Measurements from ENCODE around the gene PTGES3.
"Not testable (repeated sequence)": the region's sequence is repeated elsewhere in the genome, so short reads cannot be mapped to it uniquely, and the experiment has no call there.

The PTGES3 gene

DNA sequence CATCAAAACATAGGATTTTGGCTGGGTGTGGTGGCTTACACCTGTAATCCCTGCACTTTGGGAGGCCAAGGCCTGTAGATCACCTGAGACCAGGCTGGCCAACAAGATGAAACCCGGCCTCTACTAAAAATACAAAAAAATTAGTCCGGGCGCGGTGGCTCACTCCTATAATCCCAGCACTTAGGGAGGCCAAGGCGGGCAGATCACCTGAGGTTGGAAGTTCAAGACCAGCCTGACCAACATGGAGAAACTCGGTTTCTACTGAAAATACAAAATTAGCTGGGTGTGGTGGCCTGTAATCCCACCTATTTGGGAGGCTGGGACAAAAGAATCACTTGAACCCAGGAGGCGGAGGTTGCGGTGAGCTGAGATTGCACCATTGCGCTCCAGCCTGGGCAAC, 40.1 kb downstream of the PTGES3 start:
- DNase-seq = not testable (repeated sequence)

DNA sequence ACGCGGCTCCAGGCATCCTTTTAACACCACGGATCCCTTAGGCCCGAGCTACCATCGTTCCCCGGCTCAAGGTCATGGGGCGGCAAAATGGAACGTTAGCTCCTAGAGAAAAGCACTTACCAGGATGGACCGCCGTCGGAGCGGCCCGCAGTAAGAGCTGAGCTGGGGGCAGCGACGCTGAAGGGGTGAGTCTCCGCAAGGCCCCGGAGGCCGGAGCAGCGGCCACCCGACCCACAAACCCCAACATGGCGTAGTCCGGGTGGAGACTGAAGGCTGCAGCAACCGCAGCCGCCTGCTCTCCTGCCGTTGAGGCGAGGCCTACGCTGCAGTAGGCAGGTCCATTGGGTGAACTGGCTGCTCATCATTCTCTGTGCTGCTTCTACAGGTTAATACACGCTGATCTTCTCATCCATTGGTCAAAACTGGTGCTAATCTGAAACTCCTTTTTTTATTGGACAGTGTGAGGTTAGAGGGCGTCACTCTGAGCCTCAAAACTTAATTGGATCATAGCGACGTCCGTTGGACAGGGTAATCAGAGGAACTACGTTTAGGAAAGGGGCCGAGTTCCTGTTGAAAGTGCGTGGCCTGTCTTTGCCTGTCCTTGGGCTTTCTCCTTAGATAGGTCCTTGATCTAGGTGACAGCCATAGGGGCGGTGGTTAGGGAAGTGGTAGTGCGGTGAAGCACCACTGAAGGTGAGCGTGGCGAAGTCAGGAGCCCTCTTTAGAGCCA, 42.2 kb downstream of the PTGES3 start, which contains the start of gene ATP5F1B:
Gene ATP5F1B, minus strand, starts transcription at position 268 of the 730 bp plus-strand sequence. Its CDS starts 21 bp downstream, at position 247.
- DNase-seq = peak; percentile 91

DNA sequence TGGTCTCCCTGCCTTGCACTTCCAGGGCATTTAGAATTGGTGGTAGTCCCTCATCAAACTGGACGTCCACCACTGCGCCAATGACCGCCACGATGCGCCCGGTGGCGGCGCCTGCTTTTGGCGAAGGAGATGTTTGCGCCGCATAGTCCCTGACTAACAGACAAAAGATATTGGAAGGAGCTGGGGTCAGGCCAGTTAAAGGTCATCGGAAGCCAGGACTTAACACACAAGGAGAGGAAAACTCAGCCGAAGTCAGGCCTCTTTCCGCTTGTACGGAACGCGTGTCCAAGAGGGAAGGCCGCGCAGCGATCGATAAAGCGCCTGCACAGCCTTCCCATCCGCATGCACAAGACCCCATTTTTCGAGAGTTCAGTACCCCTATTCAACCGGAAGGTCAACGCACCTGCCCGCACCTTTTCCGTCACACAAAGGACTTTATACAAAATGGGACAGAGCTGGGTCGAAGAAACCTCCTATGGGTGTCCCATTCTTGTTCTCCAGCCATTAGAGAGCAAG, 42.8 kb downstream of the PTGES3 start:
- DNase-seq = peak; percentile 34

DNA sequence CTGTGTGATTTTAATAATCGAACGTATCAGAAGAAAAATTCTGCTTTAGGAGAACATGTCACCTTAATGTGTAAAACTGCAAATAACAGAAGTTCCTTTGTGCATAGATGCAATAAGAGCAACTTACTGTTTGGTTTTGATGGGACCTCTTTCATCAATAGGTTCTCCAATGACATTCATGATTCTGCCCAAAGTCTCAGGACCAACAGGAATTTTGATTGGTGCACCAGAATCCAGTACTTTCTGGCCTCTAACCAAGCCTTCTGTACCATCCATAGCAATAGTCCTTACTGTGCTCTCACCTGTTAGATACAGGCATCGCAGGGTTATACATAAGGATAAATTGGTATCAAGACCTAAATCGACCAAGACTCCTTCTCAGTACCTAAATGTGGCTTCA, 43.4 kb downstream of the PTGES3 start:
- no peak for DNase-seq

DNA sequence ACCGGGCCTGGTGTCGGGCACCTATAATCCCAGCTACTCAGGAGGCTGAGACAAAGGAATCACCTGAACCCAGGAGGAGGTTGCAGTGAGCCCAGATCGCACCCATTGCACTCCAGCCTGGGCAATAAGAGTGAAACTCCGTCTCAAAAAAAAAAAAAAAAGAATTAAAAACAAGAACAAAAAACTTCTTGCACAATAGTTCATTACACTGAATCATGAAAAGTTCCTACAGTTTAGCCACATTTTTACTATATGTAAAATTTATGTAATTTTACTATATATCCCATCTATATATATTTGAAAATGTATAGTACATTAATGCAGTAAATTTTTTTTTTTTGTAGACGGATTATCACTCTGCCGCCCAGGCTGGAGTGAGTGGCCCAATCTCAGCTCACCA, 46.9 kb downstream of the PTGES3 start:
- no peak for DNase-seq

DNA sequence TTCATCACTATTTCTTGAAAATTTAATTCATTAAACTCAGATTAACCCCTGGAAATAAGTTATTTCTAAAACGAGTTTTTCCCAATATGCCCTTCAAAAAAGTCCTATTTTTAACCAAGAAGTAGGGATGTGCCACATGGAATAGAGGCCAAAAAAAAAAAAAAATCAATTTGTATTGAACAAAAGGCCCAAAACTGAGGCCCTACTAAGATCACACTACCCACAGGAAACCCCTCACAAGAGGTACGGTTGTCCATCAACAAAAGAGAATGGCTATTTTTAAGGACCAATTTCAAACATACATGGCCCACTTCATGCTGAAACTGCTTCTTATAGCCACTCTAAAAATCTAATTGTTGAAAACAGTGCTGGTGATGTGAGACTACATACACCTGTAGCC, 50.5 kb downstream of the PTGES3 start:
- no peak for DNase-seq

DNA sequence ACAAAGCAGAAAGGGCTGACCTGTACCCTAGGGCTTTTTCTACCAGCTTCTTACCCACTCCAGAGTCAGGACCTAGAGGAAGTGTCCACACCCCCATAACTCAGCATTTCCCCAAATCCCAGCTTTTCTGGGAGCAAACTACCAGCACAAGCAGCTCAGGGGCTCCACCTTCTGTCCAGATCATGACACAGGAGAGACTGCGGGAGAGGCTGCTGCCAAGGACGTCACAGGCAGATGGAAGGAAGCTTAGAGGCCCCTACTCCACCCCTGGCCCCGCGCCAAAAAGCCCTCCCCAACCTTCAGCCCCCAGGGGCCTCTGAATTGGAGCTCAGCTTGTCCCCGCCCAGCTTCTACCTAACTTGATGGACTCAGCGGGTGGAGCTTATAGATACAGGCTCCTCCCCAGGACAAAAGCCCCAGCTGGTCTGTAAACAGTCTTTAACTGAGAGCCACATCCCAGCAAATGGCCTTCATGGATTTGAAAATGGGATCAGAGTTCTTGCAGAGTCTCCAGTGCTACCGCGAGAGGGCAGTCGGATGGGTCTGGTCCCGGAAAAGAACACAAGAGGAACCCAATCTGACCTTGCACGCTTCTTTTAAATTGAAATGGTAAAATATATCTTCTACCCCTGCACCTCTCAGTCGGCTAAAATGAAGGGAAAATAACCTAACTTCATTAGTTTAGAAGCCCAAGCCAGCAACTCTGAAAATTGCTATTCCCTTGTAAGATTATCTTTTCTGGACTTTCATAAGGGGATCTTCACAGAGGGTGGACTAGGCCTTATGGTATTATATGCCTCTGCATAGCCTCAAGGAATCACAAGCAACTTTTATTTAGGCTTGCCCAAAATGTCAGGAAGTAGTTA, 51.2 kb downstream of the PTGES3 start:
- DNase-seq = peak; percentile 97

DNA sequence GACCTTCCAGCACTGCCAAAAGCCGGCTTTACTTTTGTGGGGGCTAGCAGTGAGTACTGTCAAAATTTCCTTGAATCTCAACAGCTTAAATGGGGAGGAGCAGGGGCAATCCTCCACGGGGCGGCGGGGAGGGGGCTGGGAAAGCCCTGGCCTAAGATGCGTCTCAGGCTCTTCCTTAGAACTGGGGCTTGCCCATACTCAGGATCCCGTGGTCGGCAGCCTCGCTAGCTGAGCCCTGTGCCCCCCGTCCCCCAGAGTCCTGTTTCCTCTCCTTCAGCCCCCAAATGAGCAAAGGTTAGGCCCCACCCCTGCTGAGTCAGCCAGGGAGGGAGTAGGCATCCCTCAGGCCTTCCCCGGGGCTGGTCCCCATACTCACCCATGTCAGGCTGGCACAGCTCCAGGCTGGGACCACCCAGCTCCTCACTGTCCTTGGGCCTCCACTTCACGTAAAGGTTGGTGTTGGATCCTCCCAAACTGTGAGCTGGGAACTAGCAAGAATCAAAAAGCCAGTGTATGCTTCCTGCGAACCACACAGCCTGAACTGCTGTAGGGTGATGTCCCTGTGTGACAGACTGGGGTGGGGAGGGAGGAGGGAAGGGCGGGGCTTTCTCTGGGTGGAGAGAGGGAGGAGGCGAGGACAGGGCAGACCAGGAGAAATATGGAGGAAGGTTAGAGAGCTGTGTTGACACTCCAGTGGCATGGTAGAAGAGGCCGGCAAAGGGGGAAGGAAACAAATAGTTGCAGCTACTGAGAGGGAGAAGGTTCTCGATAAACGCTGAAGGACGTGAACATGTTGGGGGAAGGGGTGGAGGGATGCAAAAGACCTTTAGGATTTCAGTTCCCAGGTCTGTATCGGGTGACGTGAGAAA, 52.0 kb downstream of the PTGES3 start:
- DNase-seq = peak; percentile 88

DNA sequence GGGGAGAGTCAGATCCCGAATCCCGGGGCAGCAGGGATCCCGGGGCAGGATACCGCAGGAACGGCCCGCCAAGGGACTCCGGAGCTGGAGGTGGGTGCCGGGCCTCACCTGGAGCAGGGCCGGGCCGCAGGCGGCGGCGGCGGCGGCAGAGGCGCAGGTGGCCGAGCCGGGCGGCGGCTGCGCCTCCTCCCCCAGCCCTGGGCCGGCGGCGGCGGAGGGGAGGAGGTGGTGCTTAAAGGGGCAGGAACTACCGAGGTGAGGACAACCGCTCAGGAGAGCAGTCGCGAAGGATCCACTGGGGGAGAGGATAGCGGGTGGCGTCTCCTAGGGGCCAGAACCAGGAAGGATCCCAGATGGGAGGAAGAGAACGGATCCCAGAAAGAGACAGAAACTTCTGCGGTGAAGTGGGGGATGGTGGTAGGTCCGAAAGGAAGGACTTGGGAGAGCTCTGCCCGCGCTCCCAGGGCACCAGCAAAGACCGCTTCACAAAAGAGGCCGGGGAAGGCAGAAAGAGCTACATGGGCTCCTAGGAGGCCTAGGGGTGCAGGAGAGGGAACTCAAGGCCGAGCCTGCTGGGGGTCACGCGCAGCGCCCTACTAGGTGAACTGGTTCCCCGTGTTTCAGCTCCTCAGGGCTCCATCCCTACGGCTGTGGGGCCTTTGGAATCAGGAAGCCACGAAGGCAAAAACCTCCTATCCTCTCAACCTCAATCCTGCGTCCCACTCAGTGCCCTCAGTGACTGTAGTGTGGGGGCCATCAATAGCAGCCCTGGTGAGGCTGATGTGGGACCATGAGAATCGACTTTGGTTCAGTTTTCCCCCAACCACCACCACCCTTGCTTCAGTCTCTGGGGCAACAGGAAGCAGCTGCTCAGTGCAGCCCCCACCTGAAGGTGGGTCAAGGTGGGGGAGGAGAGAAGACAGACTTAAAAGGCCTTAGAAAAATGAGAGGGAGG, 53.0 kb downstream of the PTGES3 start:
- DNase-seq = peak; percentile 79

DNA sequence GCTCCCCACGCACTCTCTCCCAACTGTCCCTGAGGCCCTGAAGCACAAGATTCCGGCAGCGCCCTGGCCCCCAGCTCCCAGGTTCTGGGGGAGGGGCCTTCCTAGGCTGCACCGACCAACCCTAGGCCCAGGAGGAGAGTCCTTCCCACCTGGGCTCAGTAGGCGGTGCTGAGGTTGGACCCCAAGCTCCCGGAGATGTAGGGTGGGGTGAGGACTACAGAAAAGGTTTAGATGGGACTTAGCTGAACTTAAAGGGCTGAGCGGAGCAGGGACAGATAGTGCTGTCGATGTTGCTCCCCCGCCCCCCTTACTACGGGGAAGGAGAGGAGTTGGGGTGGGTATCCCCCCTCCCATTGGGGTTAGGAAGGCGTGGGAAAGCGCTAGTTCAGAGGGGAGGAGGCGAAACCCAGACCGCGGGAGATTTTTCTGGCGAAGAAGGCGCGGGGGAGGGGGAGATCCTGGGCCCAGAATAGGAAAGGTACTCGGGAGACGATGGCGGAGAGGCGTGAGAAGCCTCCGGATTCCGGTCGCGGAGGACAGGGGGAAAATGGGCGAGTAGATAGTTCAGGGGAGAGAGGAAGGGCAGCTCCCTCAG, 53.7 kb downstream of the PTGES3 start:
- peak; percentile 49 for DNase-seq

DNA sequence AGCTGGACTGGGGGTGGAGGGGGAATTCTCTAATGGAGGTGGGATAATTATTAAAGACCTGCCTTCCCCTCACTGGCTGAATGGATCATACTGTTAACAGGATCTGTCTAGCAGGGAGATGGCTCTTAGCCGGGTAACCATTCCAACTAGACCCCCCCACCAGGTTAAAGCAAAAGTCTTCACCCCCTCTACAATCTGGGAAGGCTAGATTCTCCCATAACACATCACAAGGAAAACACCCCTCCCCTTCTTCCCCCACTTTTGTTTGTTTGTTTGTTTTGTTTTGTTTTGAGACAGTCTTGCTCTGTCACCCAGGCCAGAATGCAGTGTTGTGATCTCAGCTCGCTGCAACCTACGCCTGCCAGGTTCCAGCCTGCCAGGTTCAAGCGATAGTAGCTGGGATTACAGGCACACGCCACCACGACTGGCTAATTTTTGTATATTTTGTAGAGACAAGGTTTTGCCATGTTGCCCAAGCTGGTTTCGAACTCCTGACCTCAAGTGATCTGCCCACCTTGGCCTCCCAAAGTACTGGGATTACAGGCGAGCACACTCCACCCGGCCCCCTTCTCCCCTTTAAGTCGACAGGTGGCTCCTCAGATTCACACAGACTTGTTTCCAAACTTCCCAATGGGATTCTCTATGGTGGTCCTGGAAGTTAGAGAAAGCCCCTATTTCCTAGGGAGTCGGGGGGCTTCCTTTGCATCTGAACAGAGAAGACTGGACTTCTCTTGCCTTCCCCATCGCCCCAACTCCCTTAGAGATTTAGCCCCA, 54.4 kb downstream of the PTGES3 start:
- DNase-seq = no peak

DNA sequence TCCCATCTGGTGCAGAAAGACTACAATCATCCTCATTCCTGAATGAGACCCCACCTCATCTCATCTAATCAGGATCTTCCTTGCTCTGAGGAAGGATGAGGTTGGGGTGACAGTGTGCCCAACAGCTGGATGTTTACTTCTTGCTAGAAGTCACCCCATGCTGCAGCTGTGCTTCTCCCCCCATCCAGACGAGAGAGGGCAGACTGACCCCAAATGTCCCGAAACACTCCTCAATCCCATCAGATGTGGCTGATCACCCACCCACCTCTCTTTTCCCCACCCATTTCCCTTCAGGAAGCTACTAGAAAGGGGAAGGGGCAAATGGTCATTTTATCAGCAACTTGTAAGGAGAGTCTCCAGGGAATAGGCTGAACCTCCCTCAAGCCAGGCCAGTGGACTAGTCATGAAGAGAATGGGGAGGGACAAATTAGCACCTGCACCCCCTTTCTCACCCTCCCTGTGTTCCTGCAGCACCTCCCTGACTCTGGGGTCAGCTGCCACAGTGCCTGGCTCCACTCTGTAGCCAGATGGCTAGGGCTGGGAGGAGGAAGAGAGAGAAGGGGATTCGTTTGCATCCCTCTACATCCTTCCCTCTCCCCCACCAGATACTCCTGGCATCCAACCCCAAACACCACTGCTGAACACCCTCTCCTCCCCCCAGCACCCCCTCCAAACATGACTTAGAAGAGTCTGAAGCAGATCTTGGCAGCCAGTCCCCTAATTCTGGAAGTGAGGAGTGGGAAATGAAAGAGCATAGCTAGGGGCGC, 55.2 kb downstream of the PTGES3 start:
- DNase-seq = no peak

DNA sequence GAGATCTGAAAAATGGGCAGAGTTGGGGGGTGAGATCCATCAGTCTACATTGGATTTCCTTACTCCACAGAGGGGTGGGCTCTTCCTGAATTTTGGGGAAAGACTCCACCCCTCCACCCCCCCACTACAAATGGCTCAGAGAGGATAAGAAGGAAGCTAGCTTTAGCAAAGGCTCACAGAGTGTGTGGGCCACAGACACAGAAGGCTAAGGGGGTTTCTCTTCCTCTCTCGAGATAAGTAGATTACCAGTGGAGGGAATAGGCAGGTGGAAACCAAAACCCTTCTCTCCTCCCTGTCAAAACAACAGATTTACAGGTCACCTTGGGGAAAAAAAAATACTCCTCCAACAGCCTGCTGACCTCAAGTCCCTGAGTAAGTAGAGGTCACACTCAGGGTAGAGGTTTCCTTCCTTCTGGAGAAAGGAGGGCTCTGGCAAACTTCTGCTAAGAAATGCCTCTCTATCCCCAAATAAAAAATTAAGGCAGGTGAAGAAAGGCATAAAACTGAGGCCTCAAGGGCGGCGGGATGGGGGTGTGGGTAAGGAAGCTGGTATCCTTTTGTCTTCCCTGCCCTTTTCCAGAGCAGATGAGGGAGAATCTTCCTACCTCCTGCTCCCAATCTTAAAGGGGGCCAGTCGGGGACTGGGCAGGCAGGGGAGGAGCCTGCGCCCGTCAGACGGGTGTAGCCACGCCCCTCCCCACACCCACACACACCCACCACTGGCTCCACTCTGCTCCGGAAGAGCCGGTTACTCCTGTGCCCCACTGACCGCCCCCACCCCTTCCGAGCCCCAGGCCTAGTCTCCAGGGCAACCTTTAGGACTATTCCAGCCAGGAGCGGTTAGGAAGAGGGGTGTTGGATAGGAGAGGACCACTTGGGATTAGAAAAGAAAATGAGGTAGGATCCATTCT, 56.0 kb downstream of the PTGES3 start:
- peak; percentile 79 for DNase-seq

DNA sequence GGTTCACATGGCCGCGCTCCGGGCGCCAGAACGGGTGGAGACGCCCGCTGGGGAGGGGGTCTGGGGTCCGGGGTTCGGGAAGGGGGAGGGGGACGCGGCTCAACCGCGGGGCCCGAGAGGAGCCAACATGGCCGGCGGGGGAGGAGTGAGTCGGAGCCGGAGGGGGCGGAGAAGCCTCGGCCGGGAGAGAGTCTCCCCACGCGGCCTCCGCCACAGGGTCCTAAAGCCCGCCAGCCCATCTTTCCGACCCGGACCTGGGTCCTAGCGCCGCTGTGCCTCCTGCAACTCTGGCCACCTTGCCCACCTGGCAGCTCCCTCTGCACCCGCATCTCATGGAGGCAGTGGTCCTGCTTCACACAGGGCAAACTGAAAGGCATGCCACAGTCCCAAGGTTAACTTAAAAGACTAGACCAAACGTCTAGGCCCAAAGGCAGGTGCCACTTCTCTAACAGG, 57.9 kb downstream of the PTGES3 start, which contains the start of gene BAZ2A:
Gene BAZ2A, minus strand, starts transcription at position 147 of the 453 bp plus-strand sequence. CDS start 12,796 bp downstream, outside the sequence.
- DNase-seq = peak; percentile 91

DNA sequence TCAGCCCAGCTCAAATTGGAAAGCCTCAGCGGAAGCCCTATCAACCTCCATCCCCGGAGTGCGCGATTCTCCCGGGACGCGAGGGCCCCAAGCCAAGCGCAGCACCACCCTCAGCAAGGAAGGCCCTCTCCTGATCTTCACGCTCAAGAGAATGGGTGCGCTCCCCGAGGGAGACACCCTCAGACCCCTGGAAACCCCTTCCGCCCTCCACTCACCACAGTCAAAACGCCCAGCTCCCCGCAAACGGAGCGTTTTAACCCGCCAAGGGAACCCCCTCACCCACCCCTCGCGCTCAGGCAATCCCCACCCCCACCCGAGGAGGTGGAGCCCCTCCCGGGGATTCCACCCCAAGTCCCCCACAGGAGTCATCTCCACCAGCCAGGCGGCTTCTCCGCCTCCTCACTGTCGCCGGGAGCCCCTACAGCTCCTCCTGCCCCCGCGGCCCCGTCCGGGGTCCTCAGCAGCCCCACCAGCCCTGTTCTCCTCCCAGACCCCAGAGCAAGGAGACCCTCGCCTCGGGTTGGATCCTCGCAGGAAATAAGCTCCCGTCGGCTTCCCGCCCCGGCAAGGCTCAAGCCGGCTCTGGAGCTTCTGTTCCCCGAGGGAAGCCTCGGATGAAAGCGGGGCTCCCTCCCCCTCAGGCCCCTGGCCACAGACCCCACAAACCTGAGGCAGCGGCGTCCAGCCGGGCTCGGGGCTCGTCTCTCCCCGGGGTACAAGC, 58.5 kb downstream of the PTGES3 start:
- DNase-seq = peak; percentile 65

DNA sequence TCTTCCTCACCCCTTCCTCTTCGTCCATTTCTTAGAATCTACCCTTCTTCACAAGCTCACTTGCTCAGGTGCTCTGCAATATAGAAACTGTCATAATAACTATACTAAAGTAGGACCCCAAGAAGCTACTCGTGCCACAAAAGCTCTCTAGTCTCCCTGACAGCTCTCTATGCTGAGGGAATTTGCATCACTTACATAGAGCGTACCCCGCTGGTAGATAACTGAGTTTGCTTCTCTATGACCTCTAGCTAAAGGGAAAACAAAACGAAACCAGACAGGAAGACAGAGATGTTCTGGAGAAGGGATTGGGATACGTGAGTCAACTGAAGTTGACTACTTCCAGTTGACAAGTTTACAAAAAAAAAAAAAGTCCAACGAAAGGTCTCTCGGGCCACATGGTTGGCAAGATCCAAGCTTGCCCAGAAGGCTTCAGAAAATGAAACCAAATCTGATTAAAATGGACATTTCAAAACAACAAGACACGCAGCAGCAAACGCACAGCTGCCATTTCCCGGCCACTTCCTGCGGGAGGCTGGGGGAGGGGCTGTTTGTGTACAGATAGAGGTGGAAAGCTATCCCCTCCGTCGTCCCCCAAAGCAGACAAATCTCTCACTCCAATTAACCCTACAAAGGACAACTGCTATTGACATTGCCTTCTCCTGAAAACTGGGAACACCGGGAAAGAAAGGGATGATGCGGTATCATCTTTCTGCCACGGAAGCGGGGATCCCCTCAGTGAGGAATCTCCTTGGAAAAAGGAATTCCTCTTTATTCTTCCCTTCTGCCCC, 59.2 kb downstream of the PTGES3 start:
- DNase-seq = peak; percentile 75

DNA sequence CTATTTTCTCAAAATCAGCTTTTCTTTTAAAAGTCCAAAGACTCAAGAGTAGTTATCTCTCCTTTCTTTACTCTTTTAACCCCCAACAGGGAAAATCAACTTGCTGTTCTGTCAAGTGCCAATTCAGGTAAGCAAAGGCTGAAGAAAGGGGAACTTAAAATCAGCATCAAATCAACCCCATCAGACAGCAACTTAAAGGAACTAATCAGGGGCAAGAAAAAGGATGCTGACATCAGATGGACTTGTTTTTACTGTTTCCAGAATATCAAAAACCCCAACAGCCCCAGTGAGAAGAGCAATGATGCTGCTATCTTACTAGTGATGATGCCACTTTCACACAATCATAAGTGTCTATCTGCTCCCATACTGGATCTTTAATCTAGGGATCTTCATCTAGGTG, 61.4 kb downstream of the PTGES3 start:
- DNase-seq = no peak

Data from stimulated activated CD8-positive, alpha-beta memory T cell treated with anti-CD3 and anti-CD28 coated beads, Interleukin-4, amount 100 ng/mL, for 48 hours (primary cell).